Keratinocyte (primary cell): ENCODE measurements around the gene CCND3. TPM values are rescaled to one million over a fixed set of nuclear protein-coding genes. Genes with fewer than 3 reads are reported as not detected.

Source experiments
- DNase-seq: peaks from one replicate; pipeline ENCODE4 v3.0.0-alpha.2; 2011; ENCODE audit warnings: low read depth, missing footprints, low spot score
- FAIRE-seq: peaks from 2 replicates; lab custom pipeline; 2011; peaks lifted over from hg19 to GRCh38; lab: Jason Lieb, UNC
- H2AFZ ChIP-seq: 2 replicates; pipeline ENCODE4 v1.6.0; 2012; ENCODE audit warnings: low read length, control low read depth, inconsistent platforms; ENCODE audit not compliant: control insufficient read depth
- H3K27ac ChIP-seq: 2 replicates; pipeline ENCODE4 v1.5.1; 2011; ENCODE audit warnings: low read length; ENCODE audit not compliant: control insufficient read depth, insufficient read depth
- H3K27me3 ChIP-seq: 3 replicates; pipeline ENCODE4 v1.6.0; 2011; ENCODE audit warnings: low read length; ENCODE audit not compliant: control insufficient read depth, insufficient read depth; ENCODE audit errors: extremely low read depth
- H3K36me3 ChIP-seq, 2 experiments: 2 replicates in 1 of 2; 3 replicates in 1 of 2; pipeline ENCODE4 v1.5.1; 2011; ENCODE audit warnings: low read length in 2 of 2, mild to moderate bottlenecking in 1 of 2; ENCODE audit not compliant: control insufficient read depth in 2 of 2, insufficient read depth in 2 of 2; ENCODE audit errors: extremely low read depth in 1 of 2
- H3K4me1 ChIP-seq: 3 replicates; pipeline ENCODE4 v1.5.1; 2011; ENCODE audit warnings: low read length; ENCODE audit not compliant: control insufficient read depth, insufficient read depth; ENCODE audit errors: extremely low read depth
- H3K4me2 ChIP-seq: 3 replicates; pipeline ENCODE4 v1.6.0; 2011; ENCODE audit warnings: low read depth, low read length; ENCODE audit not compliant: control insufficient read depth, insufficient read depth; ENCODE audit errors: extremely low read depth
- H3K4me3 ChIP-seq, 3 experiments: fragments of 200-600 bp in 1 of 3; sonication (generic) in 1 of 3; 2 replicates in 2 of 3; 3 replicates in 1 of 3; pipeline ENCODE4 v1.5.1; 2011 to 2016; ENCODE audit warnings: low read length in 3 of 3, mild to moderate bottlenecking in 3 of 3, control low read depth in 2 of 3, inconsistent platforms in 1 of 3, low read depth in 1 of 3, mixed read lengths in 1 of 3, mixed run types in 1 of 3, moderate library complexity in 1 of 3; ENCODE audit not compliant: control insufficient read depth in 2 of 3, insufficient read depth in 2 of 3; ENCODE audit errors: extremely low read depth in 1 of 3
- H3K79me2 ChIP-seq: 2 replicates; pipeline ENCODE4 v1.6.0; 2012; ENCODE audit warnings: low read length; ENCODE audit not compliant: control insufficient read depth, insufficient read depth
- H3K9ac ChIP-seq: 3 replicates; pipeline ENCODE4 v1.6.0; 2011; ENCODE audit warnings: low read length; ENCODE audit not compliant: control insufficient read depth, insufficient read depth; ENCODE audit errors: extremely low read depth
- H3K9me1 ChIP-seq: 3 replicates; pipeline ENCODE4 v1.6.0; 2011; ENCODE audit warnings: low read length; ENCODE audit not compliant: control insufficient read depth, insufficient read depth; ENCODE audit errors: extremely low read depth
- H3K9me3 ChIP-seq: 2 replicates; pipeline ENCODE4 v1.5.1; 2012; ENCODE audit warnings: low read depth, low read length; ENCODE audit not compliant: control insufficient read depth
- H4K20me1 ChIP-seq: 3 replicates; pipeline ENCODE4 v1.6.0; 2011; ENCODE audit warnings: low read length; ENCODE audit not compliant: control insufficient read depth, insufficient read depth; ENCODE audit errors: extremely low read depth
- EZH2 ChIP-seq: IDR thresholded peaks from one replicate; pipeline ENCODE4 v1.6.1; 2012; ENCODE audit warnings: inconsistent platforms, mild to moderate bottlenecking, low read length, moderate library complexity
- dilution Hi-C: fragments of 300-500 bp; cut with MboI; formaldehyde crosslinking; loops from one replicate; pipeline ENCODE4 v1.7.0; 2020; ENCODE audit warnings: low sequenced_read_pairs; ENCODE audit not compliant: extremely low pct_ligation_motif_present
- polyA plus RNA-seq, 5 experiments: library from polyadenylated mRNA; depleted of rRNA in 3 of 5; stranded (reverse) in 3 of 5; stranded (forward) in 1 of 5; unstranded in 1 of 5; fragments of >200 nt; gene quantifications; 1 replicate in 1 of 5; 2 replicates in 3 of 5; 3 replicates in 1 of 5; pipeline versions ENCODE4 v1.2.1 to v1.2.3, GENCODE V29; 2011 to 2012; ENCODE audit warnings: missing spikeins in 2 of 5, low read depth in 1 of 5, low replicate concordance in 1 of 5
- TF ChIP-seq, protein P1 (sequence below), 3 experiments: IDR thresholded peaks in 1 of 3; conservative IDR thresholded peaks in 1 of 3; optimal IDR thresholded peaks in 1 of 3; 2 replicates in 2 of 3; 3 replicates in 1 of 3; pipeline versions ENCODE3 to v1.5.1; 2011; ENCODE audit warnings: low read length in 3 of 3, mild to moderate bottlenecking in 3 of 3, moderate library complexity in 2 of 3, control low read depth in 1 of 3, inconsistent platforms in 1 of 3; ENCODE audit not compliant: insufficient read depth in 2 of 3; ENCODE audit errors: extremely low read depth in 1 of 3

Gene CCND3
- polyA plus RNA-seq, 1 donor (not counting 4 experiments of a cell fraction or from before 2014, with no cell fraction given): 37.3 TPM

DNA sequence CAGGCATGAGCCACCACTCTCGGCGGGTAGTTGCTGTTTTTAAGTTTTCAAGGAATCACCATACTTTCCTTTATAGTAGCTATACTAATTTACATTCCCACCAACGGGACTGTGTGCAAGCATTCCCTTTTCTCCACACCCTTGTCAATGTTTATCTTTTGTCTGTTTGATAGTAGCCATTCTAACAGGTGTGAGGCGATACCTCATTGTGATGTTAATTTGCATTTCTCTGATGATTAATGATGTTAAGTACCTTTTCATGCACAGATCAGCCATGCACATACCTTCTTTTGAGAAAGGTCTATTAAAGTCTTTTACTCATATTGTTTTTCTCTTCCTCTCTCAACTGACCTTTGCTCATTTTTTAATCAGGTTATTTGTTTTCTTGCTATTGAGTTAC, 43.0 kb upstream of the CCND3 start:
- Histone ChIP-seq H3K9ac (no peak overlapping the region), H4K20me1 (no peaks in the 10 kb centered on the region), H3K27ac (no peak overlapping the region), H3K4me3 (no peak overlapping the region), H3K9me3 (no peaks in the 10 kb centered on the region), H3K4me2 (no peak overlapping the region), H3K79me2 (no peaks in the 10 kb centered on the region), H3K36me3 (no peaks in the 10 kb centered on the region), H3K27me3 (no peaks in the 10 kb centered on the region), H3K4me1 (no peaks in the 10 kb centered on the region), H2AFZ (no peak overlapping the region), H3K9me1 (no peaks in the 10 kb centered on the region)
- FAIRE-seq (no peak), DNase-seq (no peak)
- dilution Hi-C loops: no loop called here
- TF ChIP-seq, protein P1, sequence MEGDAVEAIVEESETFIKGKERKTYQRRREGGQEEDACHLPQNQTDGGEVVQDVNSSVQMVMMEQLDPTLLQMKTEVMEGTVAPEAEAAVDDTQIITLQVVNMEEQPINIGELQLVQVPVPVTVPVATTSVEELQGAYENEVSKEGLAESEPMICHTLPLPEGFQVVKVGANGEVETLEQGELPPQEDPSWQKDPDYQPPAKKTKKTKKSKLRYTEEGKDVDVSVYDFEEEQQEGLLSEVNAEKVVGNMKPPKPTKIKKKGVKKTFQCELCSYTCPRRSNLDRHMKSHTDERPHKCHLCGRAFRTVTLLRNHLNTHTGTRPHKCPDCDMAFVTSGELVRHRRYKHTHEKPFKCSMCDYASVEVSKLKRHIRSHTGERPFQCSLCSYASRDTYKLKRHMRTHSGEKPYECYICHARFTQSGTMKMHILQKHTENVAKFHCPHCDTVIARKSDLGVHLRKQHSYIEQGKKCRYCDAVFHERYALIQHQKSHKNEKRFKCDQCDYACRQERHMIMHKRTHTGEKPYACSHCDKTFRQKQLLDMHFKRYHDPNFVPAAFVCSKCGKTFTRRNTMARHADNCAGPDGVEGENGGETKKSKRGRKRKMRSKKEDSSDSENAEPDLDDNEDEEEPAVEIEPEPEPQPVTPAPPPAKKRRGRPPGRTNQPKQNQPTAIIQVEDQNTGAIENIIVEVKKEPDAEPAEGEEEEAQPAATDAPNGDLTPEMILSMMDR (optimal IDR thresholded peaks at IDR 0.05 in 1 of 3, IDR thresholded peaks at IDR 0.05 in 1 of 3, conservative IDR thresholded peaks at IDR 0.05 in 1 of 3; ENCODE audit: extremely low read depth in 1 of 3, insufficient read depth in 2 of 3, low read length in 3 of 3): no peak
- no peak for TF ChIP-seq EZH2

DNA sequence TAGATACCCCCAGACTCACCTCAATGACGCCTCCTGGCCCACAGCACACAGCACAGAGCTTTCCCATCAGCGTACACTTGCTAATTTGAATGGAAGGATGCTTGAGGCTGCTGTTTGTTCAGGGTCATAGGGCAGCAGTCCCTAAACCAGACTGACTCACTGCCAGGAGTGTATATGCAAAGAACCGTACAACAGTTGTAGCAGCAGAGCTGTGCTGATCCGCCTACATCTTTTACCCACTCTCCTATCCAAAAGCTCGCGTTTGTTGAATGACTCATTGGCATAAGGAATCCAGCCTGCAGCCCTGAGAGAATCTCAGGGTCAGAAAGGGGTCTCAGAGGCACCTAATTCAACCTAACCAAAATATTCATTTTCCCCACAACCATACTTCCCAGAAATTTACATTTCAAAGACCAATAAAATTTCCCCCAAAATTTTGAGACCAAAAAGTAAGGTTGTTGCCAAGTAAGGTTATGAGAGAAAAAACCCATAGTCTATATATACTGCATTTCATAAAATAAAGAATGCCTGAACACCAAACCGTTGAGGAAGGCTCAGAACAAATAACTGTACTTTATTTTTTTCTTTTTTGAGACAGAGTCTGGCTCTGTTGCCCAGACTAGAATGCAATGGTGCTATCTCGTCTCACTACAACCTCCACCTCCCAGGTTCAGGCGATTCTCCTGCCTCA, 35.3 kb upstream of the CCND3 start:
- no peak for TF ChIP-seq EZH2
- TF ChIP-seq, protein P1 (optimal IDR thresholded peaks at IDR 0.05 in 1 of 3, IDR thresholded peaks at IDR 0.05 in 1 of 3, conservative IDR thresholded peaks at IDR 0.05 in 1 of 3; ENCODE audit: extremely low read depth in 1 of 3, insufficient read depth in 2 of 3, low read length in 3 of 3): no peak
- dilution Hi-C loops: no loop called here
- no peak overlapping the region for H3K9ac ChIP-seq
- no peaks in the 10 kb centered on the region for H3K9me3 ChIP-seq
- H3K9me1 ChIP-seq: no peaks in the 10 kb centered on the region
- FAIRE-seq (peak; percentile 71), DNase-seq (no peak)
- peaks cover 6% of the 10 kb centered on the region for H3K4me1 ChIP-seq
- no peak overlapping the region for H3K4me2 ChIP-seq
- H3K27ac ChIP-seq: no peak overlapping the region
- no peak overlapping the region for H3K4me3 ChIP-seq
- H3K27me3 ChIP-seq: no peaks in the 10 kb centered on the region
- H4K20me1 ChIP-seq: no peaks in the 10 kb centered on the region
- no peak overlapping the region for H2AFZ ChIP-seq
- no peaks in the 10 kb centered on the region for H3K79me2 ChIP-seq
- no peaks in the 10 kb centered on the region for H3K36me3 ChIP-seq
